Measurements from ENCODE around the gene CHRNB1. TPM values are rescaled to one million over a fixed set of nuclear protein-coding genes. Genes with fewer than 3 reads are reported as not detected.
"Not testable (repeated sequence)": the region's sequence is repeated elsewhere in the genome, so short reads cannot be mapped to it uniquely, and the experiment has no call there.

CHRNB1 gene
- total RNA-seq, 4 donors from 2014 or later: 82.3 to 202 (median 101) TPM

GRCh38 chr17:7468290-7468689 is 23.4 kb downstream of the CHRNB1 start:
- peak overlapping the region; percentile 79 to 100 (median 86) for H3K27ac ChIP-seq
- TF ChIP-seq POLR2A (IDR thresholded peaks at IDR 0.05) (no peak), CTCF (IDR thresholded peaks at IDR 0.05 in 4 of 5, conservative IDR thresholded peaks at IDR 0.05 in 1 of 5) (no peak)

GRCh38 chr17:7468804-7469389 is 24.0 kb downstream of the CHRNB1 start:
- H3K36me3 ChIP-seq: peaks cover 0 to 13% of the 10 kb centered on the region in 2 donors
- peaks cover 46 to 55% of the 10 kb centered on the region in 2 donors for H3K4me1 ChIP-seq
- H3K27me3 ChIP-seq: no peaks in the 10 kb centered on the region
- no peak overlapping the region for H3K4me3 ChIP-seq
- TF ChIP-seq POLR2A (IDR thresholded peaks at IDR 0.05) (no peak), CTCF (IDR thresholded peaks at IDR 0.05 in 4 of 5, conservative IDR thresholded peaks at IDR 0.05 in 1 of 5) (no peak)
- H3K9me3 ChIP-seq: no peaks in the 10 kb centered on the region
- DNase-seq (no peak), ATAC-seq (no peak)
- peak overlapping the region; percentile 12 to 100 (median 86) for H3K27ac ChIP-seq
- intact Hi-C loops (cut with DNase I; ENCODE audit: low total_unique reads) (loop anchor here (2.0 kb wide), 1 partner anchor 22 kb away; no protein-coding TSS in a partner anchor), in situ Hi-C loops (cut with MboI; ENCODE audit: low sequenced_read_pairs in 4 of 4) (no loop called here)

More at GRCh38 chr17:7468290-7468689, 23.4 kb downstream of the CHRNB1 start:
- Histone ChIP-seq H3K36me3 (peaks cover 0 to 19% of the 10 kb centered on the region in 2 donors), H3K27me3 (no peaks in the 10 kb centered on the region), H3K4me3 (no peak overlapping the region), H3K4me1 (peaks cover 41 to 49% of the 10 kb centered on the region in 2 donors), H3K9me3 (no peaks in the 10 kb centered on the region)
- intact Hi-C loops (cut with DNase I; ENCODE audit: low total_unique reads): loop anchor here (2.0 kb wide), 1 partner anchor 21 kb away; no protein-coding TSS in a partner anchor
- in situ Hi-C loops (cut with MboI; ENCODE audit: low sequenced_read_pairs in 4 of 4): no loop called here
- ATAC-seq (no peak), DNase-seq (no peak)

GRCh38 chr17:7469843-7470242 is 25.0 kb downstream of the CHRNB1 start:
- DNase-seq; in situ Hi-C loops (cut with MboI; ENCODE audit: low sequenced_read_pairs in 4 of 4); ATAC-seq; H3K36me3 ChIP-seq; H3K9me3 ChIP-seq; H3K27me3 ChIP-seq; H3K4me3 ChIP-seq: not testable (repeated sequence)
- peak overlapping the region in 3 of 4 donors; percentile 62 to 100 (median 83) for H3K27ac ChIP-seq
- intact Hi-C loops (cut with DNase I; ENCODE audit: low total_unique reads): loop anchor here (2.0 kb wide), 1 partner anchor 23 kb away; no protein-coding TSS in a partner anchor
- peaks cover 52 to 62% of the 10 kb centered on the region in 2 donors for H3K4me1 ChIP-seq

- H3K27me3 ChIP-seq; DNase-seq; H3K36me3 ChIP-seq; intact Hi-C loops (cut with DNase I; ENCODE audit: low total_unique reads); in situ Hi-C loops (cut with MboI; ENCODE audit: low sequenced_read_pairs in 4 of 4); ATAC-seq; H3K9me3 ChIP-seq; H3K4me3 ChIP-seq: not testable (repeated sequence)
- Histone ChIP-seq H3K4me1 (peaks cover 59 to 69% of the 10 kb centered on the region in 2 donors), H3K27ac (peak overlapping the region; percentile 62 to 100 (median 90))
Measured at GRCh38 chr17:7470457-7470973, 25.7 kb downstream of the CHRNB1 start.

GRCh38 chr17:7471729-7472128 is 26.9 kb downstream of the CHRNB1 start:
- Histone ChIP-seq H3K9me3 (no peaks in the 10 kb centered on the region), H3K4me3 (no peak overlapping the region), H3K4me1 (peaks cover 62 to 67% of the 10 kb centered on the region in 2 donors), H3K27ac (peak overlapping the region; percentile 62 to 100 (median 90)), H3K27me3 (no peaks in the 10 kb centered on the region), H3K36me3 (no peaks in the 10 kb centered on the region)
- intact Hi-C loops (cut with DNase I; ENCODE audit: low total_unique reads): no loop called here
- no peak for ATAC-seq
- no peak for DNase-seq
- TF ChIP-seq CTCF (IDR thresholded peaks at IDR 0.05 in 4 of 5, conservative IDR thresholded peaks at IDR 0.05 in 1 of 5) (no peak), POLR2A (IDR thresholded peaks at IDR 0.05) (no peak)
- in situ Hi-C loops (cut with MboI; ENCODE audit: low sequenced_read_pairs in 4 of 4): no loop called here

GRCh38 chr17:7474767-7475166 is 29.9 kb downstream of the CHRNB1 start:
- in situ Hi-C loops (cut with MboI; ENCODE audit: low sequenced_read_pairs in 4 of 4): loop anchor here in 1 of 4 donors (5.0 kb wide), 1 partner anchor 32 kb away; no protein-coding TSS in a partner anchor
- intact Hi-C loops (cut with DNase I; ENCODE audit: low total_unique reads); H3K4me3 ChIP-seq; H3K27me3 ChIP-seq; H3K9me3 ChIP-seq; ATAC-seq; H3K36me3 ChIP-seq: not testable (repeated sequence)
- DNase-seq: peak in 1 of 2 donors; percentile 73
- peaks cover 66 to 74% of the 10 kb centered on the region in 2 donors for H3K4me1 ChIP-seq
- peak overlapping the region; percentile 97 to 100 (median 100) for H3K27ac ChIP-seq

Measured in gastrocnemius medialis (tissue), 4 donors.